Heart left ventricle (tissue), 16 donors: Measurements from ENCODE around the gene TMEM40. TPM values are rescaled to one million over a fixed set of nuclear protein-coding genes. Genes with fewer than 3 reads are reported as not detected.

Experiments
- ATAC-seq, 4 donors: fragments of 200-7000 bp; cut with Tn5 transposase; one replicate each; pipeline ENCODE4 v1.9.1; 2020 to 2022; ENCODE audit warnings: moderate library complexity in 4 of 4, mild to moderate bottlenecking in 3 of 4, moderate number of reproducible peaks in 1 of 4
- DNase-seq, 5 donors: peaks; one replicate each; pipeline ENCODE4 v3.0.0-alpha.2; 2020
- H3K27ac ChIP-seq, 12 donors: fragments of 200-600 bp; sonication (generic) in 4 of 12; one replicate each; pipeline versions ENCODE4 v1.5.0 to v1.8.0; 2016 to 2022; ENCODE audit warnings: mild to moderate bottlenecking in 2 of 12
- H3K27me3 ChIP-seq, 9 donors: fragments of 200-600 bp; sonication (generic) in 2 of 9; one replicate each; pipeline versions ENCODE4 v1.5.1 to v1.8.0; 2016 to 2022; ENCODE audit warnings: mild to moderate bottlenecking in 3 of 9
- H3K36me3 ChIP-seq, 9 donors: fragments of 200-600 bp; sonication (generic) in 2 of 9; one replicate each; pipeline versions ENCODE4 v1.5.0 to v1.8.0; 2018 to 2022; ENCODE audit warnings: mild to moderate bottlenecking in 2 of 9
- H3K4me1 ChIP-seq, 12 donors: fragments of 200-600 bp; sonication (generic) in 4 of 12; one replicate each; pipeline versions ENCODE4 v1.5.0 to v1.8.0; 2016 to 2022; ENCODE audit warnings: mild to moderate bottlenecking in 3 of 12
- H3K4me3 ChIP-seq, 12 donors: fragments of 200-600 bp; sonication (generic) in 4 of 12; one replicate each; pipeline versions ENCODE4 v1.5.0 to v1.8.0; 2017 to 2022; ENCODE audit warnings: mild to moderate bottlenecking in 9 of 12, moderate library complexity in 4 of 12
- H3K9me3 ChIP-seq, 12 donors: fragments of 200-600 bp; sonication (generic) in 4 of 12; one replicate each; pipeline versions ENCODE4 v1.5.0 to v1.8.0; 2016 to 2022; ENCODE audit warnings: mild to moderate bottlenecking in 1 of 12
- CTCF ChIP-seq, 12 donors: fragments of 200-600 bp; sonication (generic) in 4 of 12; IDR thresholded peaks; one replicate each; pipeline versions ENCODE4 v1.5.0 to v1.8.0; 2018 to 2022; ENCODE audit warnings: antibody characterized with exemption in 12 of 12, mild to moderate bottlenecking in 5 of 12
- POLR2A ChIP-seq, 2 donors: fragments of 450-650 bp; IDR thresholded peaks; one replicate each; pipeline ENCODE4 v1.6.1; 2017; ENCODE audit warnings: antibody characterized with exemption in 2 of 2, mild to moderate bottlenecking in 2 of 2, moderate library complexity in 2 of 2
- whole genome bisulfite sequencing, 4 donors: extraction: QIAGEN DNeasy Blood & Tissue Kit in 2 of 4; methylation state at CpG; one replicate each; pipeline versions ENCODE4 v1.1.5 to v1.1.7; 2013 to 2018; 5-methylcytosine and 5-hydroxymethylcytosine counted together
- intact Hi-C, 10 donors: fragments of 100-400 bp; cut with DNase I; formaldehyde crosslinking; loops; one replicate each; pipeline versions ENCODE4 v1.11.1 to v1.14.2; 2022
- polyA plus RNA-seq, 2 donors: library from polyadenylated mRNA; stranded (reverse); fragments of 200-250 nt; gene quantifications; one replicate each; pipeline ENCODE4 v1.2.3, GENCODE V29; 2013
- total RNA-seq, 9 donors: library from RNA; depleted of rRNA in 2 of 9; stranded (reverse); fragments of >200 nt in 2 of 9; fragmentation: NEBNext Ultra II Directional in 3 of 9; extraction: Animal tissue kit (Norgen Biotek cat#: 25700) in 3 of 9; gene quantifications; one replicate each; pipeline versions ENCODE4 v1.1.0 to v1.2.4, GENCODE V29; 2016 to 2023
- donor health status: ischemic (EF 13 %, LVEDD 7.1; RV severe dilation, severe dysfunction).
- donor health status: healthy with polysubstance abuse.
- donor health status: DM: no; HTN: yes; CAD: no.
- donor health status: DM: no; HTN: no; CAD: no.
- donor health status: ischemic (EF 25% LVEDD 6.9; RV normal size, moderate dysfunction).
- donor health status: ischemic (EF 25% LVEDD 5.7; RV mildly dilated, moderate dysfunction).
- donor health status: healthy.
- donor health status: DM: yes; HTN: yes; CAD: no.
- donor health status: ischemic (EF 35%, LVEDD 5.7; RV mildly dilated, moderate dysfunction).
- donor health status: nonischemic (EF 11% LVEDD 7.7; RV severe dilation, severe dysfunction).
- donor health status: DM: yes; HTN: yes; CAD: no.
- donor health status: PGD.
- donor health status: ischemic (EF 29% LVEDD 5.4; RV normal size, mild dysfunction).
- donor health status: nonischemic (EF 23%, LVEDD 6.1; RV moderate dilation, normal function).

Gene TMEM40
- total and polyA plus RNA-seq, 11 donors = 0.82 to 10.5 (median 2.9) TPM; not detected in 1

- no peak for TF ChIP-seq POLR2A (IDR thresholded peaks at IDR 0.05)
- no peak for TF ChIP-seq CTCF (IDR thresholded peaks at IDR 0.05)
- H3K27me3 ChIP-seq = no peaks in the 10 kb centered on the region
- no peak overlapping the region for H3K4me3 ChIP-seq
- H3K27ac ChIP-seq = peak overlapping the region in 1 of 12 donors; percentile 4
- H3K9me3 ChIP-seq = no peaks in the 10 kb centered on the region
- H3K4me1 ChIP-seq = peaks cover 0 to 12% (median 0%) of the 10 kb centered on the region in 12 donors
- DNase-seq = no peak
- no peaks in the 10 kb centered on the region for H3K36me3 ChIP-seq
- no peak for ATAC-seq
- intact Hi-C loops = no loop called here
- 52 to 61% (median 55%) methylated on average over 2 of the region's 2 CpGs for WGBS, 4 donors
These were observed 14.1 kb upstream of the TMEM40 start for GRCh38 chr3:12773030-12773709.

GRCh38 chr3:12772462-12772861 lies 13.4 kb upstream of the TMEM40 start:
- 75 to 89% (median 87%) methylated on average over 5 of the region's 5 CpGs for WGBS, 4 donors
- Histone ChIP-seq H3K4me3 (no peak overlapping the region), H3K9me3 (no peaks in the 10 kb centered on the region), H3K27ac (peak overlapping the region in 1 of 12 donors; percentile 4), H3K27me3 (no peaks in the 10 kb centered on the region), H3K4me1 (peaks cover 0 to 12% (median 0%) of the 10 kb centered on the region in 12 donors), H3K36me3 (no peaks in the 10 kb centered on the region)
- no peak for TF ChIP-seq CTCF (IDR thresholded peaks at IDR 0.05)
- TF ChIP-seq POLR2A (IDR thresholded peaks at IDR 0.05) = no peak
- no peak for ATAC-seq
- intact Hi-C loops = no loop called here
- DNase-seq = no peak

GRCh38 chr3:12771236-12771635 lies 12.2 kb upstream of the TMEM40 start:
- Histone ChIP-seq H3K4me3 (no peak overlapping the region), H3K9me3 (no peaks in the 10 kb centered on the region), H3K27me3 (no peaks in the 10 kb centered on the region), H3K4me1 (peaks cover 0 to 12% (median 0%) of the 10 kb centered on the region in 12 donors), H3K36me3 (no peaks in the 10 kb centered on the region), H3K27ac (no peak overlapping the region)
- DNase-seq (no peak), ATAC-seq (no peak)
- no peak for TF ChIP-seq POLR2A (IDR thresholded peaks at IDR 0.05)
- TF ChIP-seq CTCF (IDR thresholded peaks at IDR 0.05) = no peak
- intact Hi-C loops = no loop called here
- 92 to 97% (median 97%) methylated on average over 9 of the region's 9 CpGs for WGBS, 4 donors

- Histone ChIP-seq H3K9me3 (no peaks in the 10 kb centered on the region), H3K36me3 (no peaks in the 10 kb centered on the region), H3K27me3 (no peaks in the 10 kb centered on the region), H3K27ac (no peak overlapping the region), H3K4me1 (peaks cover 0 to 12% (median 0%) of the 10 kb centered on the region in 12 donors), H3K4me3 (no peak overlapping the region)
- no peak for DNase-seq
- intact Hi-C loops = loop anchor here in 1 of 10 donors (10.0 kb wide), 1 partner anchor 55 kb away; no protein-coding TSS in a partner anchor
- ATAC-seq = no peak
- WGBS, 4 donors = 84 to 92% (median 86%) methylated on average over 2 of the region's 2 CpGs
- TF ChIP-seq CTCF (IDR thresholded peaks at IDR 0.05) = no peak
These were observed 10.7 kb upstream of the TMEM40 start for GRCh38 chr3:12769761-12770160.
